T-helper 1 cell (primary cell): ENCODE results near the gene UFD1.

Source experiments
- DNase-seq, 5 donors: peaks; one replicate each; pipeline ENCODE4 v3.0.0-alpha.2; 2012 to 2020

Gene UFD1

GRCh38 chr22:19494676-19495173 is 15.7 kb upstream of the UFD1 start:
- DNase-seq = no peak

DNA sequence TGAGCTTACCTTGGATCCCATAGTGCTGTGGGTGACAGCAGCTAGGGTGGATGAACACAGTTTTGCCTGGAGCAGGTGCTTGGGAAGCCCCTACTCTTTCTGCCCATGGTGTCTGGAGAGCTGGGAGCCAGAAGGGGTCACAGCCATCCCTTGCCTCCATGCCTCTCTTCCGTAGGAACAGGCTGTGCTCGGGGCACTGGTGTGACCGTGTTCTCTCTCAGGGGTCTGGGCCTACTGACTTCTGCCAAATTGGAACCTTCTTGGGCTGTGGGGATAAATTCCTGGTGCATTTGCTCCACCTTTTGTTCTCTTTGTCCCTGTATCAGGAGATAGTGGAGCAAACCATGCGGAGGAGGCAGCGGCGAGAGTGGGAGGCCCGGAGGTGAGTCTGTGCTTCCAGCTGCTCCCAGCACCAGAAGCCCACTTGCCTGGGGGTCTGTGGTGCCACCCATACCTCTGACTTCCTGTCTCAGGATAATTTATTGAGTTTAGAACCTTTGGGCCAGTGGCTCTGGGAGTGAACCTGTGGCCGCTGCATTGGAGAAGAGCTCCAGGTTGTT is 15.1 kb upstream of the UFD1 start:
- DNase-seq = no peak

- no peak for DNase-seq
These were observed 13.6 kb upstream of the UFD1 start for GRCh38 chr22:19492504-19493174.

DNA sequence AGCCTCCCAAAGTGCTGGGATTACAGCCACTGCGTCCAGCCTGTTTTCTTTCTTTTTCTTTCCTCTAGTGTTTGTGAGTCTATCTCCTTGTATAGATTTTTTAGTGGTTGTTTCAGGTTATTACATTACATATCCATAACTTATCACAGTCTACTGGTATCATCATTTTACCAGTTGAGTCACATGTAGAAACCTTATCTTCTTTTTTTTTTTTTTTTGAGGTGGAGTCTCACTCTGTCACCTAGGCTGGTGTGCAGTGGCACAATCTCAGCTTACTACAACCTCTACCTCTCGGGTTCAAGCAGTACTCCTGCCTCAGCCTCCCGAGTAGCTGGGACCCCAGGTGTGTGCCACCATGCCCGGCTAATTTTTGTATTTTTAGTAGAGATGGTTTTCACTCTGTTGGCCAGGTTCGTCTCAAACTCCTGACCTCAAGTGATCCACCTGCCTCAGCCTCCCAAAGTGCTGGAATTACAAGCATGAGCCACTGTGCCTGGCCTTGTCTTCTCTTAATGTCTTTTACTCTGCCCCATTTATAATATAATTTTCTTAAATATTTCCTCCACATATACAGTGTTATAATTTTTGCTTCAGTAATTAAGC is 11.7 kb upstream of the UFD1 start:
- no peak for DNase-seq

- no peak for DNase-seq
These were observed 10.2 kb upstream of the UFD1 start for GRCh38 chr22:19488884-19489843.

DNA sequence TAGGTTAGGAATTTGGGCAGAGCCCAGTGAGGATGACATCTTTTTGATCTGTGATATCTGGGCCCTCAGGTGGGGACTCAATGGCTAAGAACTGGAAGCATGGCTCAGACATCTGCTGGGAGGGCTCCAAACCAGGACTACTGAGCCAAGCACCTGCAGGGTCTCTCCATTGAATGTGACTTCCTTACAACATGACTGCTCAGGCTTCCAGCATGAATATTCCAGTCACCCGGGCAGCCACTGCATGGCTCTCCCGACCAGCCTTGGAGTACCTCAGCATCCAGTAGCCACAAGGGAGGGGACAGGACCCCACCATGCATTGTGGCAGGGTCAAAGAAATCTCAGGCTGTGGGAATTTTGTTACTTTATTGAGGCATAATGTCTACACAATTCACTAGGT is 9.3 kb upstream of the UFD1 start:
- no peak for DNase-seq

DNA sequence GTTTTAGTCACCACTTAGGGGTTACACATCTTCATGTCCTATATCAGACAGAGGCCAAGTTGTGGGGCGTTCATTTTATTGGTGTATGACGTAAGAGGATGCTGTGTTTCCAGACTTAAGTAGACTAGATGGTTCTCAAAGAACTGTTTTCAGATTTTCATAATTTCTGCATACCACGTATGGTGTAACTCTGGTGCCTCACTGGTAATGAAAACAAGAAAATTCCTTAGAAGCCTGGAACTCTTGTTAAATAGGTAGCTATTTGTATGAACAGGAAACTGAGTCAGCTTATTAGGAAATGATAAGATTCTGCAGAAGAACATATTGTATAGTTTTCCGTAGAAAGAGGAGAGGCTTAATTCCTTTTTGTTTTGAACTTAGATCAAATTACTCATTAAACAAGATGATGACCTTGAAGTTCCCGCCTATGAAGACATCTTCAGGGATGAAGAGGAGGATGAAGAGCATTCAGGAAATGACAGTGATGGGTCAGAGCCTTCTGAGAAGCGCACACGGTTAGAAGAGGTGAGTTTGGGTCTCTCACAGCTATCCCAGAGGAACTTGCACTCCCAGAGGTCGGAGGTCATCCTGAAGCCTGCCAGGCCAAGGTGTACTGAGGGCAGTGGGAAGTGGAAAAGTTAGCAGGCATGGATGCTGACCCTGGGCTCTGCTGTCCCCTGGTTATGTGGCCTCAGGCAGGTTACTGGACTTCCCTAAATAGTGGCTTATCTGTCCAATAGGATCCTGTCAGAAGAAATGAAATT is 4.7 kb upstream of the UFD1 start:
- DNase-seq = no peak

- DNase-seq = no peak
These were observed 3.3 kb upstream of the UFD1 start for GRCh38 chr22:19482297-19482696.

- DNase-seq = no peak
These were observed 1.8 kb upstream of the UFD1 start for GRCh38 chr22:19480789-19481188.

DNA sequence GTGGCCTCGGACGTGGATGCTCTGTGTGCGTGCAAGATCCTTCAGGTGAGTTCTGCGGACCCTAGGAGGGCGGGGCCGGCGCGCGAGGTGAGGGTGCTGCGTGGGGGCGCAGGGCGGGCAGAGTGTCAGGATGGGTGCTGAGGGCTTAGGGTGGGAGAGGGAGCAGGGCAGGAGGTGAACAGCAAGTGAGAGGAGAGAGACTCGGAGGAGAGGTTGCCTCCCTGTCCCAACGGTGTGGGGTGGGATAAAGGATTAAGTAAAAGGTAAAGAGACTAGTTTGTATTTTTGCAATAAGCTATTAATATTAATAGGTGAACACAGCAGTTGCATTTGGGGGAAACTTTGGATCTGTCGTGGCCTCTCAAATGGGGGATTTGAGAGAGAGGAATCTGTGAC is 1.2 kb upstream of the UFD1 start:
- no peak for DNase-seq

- peak; percentile 84 to 97 (median 91) for DNase-seq
These were observed 571 bp upstream of the UFD1 start, which contains the start of gene CDC45 for GRCh38 chr22:19479355-19480172. CDC45 (plus strand) TSS chr22:19479920; CDS start chr22:19479969, 49 bp downstream.

DNA sequence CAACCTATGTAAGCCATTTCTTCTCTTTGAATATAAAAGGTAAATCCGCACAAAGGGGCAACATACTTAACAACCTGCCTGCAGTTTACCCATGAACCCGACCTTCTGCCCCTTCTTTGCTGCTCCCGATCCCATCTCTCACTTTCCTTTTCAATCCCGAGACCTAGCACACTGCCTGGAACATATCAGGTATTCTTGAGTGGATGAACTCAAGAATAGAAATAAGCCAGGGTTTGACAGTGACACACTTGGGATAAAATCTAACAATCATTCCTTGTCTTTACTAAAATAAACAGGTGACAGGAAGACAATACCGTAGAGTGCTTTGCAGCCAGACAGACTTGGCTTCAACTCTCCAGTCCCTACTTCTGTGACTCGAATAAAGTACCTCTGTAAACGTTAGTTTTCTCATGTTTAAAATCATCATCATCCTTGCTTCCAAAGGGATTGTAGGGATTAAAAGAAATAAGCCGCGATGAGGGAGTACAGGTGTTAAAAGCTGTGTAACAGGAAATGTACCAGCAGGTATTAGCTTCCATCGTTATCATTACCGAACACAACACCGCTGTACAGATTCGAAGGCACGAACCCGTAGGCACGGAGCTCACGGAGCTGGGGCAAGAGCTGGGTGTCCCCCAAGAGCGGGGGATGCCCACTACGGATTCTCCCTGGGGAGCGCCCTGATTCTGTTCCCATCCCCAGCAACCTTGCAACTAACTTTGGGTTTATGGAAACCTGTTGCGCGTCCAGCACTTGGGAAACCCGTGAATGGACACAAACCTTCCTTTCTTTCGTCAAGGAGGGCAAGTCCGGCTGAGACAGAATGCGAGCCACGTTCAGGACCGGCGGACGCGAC is 720 bp downstream of the UFD1 start:
- DNase-seq = peak in 3 of 5 donors; percentile 9 to 13 (median 11)

DNA sequence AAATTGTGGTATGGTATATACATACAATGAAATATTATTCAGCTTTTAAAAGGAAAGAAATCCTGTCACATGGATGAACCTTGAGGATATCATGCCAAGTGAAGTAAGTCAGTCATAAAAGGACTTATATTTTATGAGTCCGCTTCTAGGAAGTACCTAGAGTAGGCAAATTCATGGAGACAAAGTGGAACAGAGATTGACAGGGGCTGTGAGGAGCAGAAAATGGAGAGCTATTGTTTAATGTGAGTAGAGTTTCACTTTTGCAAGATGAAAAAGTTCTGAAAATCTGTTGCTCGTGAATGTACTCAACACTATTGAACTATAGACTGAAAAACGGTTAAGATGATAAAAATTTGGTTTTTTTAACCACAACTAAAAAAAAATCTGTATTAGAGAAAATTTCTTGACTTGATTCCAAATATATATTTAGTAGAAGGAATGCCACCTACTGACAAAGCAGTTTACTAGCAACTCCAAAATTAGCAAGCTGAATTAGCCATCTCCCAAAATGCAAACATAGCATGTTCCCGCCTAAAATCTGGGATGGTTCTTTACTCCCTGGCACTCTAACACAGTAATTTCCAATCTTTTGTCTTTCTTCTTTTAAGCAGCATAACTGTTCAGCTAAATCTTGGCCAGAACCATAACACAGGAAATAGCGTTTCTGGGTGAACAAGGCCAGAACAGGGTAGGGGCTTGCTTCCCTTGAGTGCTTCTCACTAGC is 1.5 kb downstream of the UFD1 start:
- DNase-seq = peak in 1 of 5 donors; percentile 12

DNA sequence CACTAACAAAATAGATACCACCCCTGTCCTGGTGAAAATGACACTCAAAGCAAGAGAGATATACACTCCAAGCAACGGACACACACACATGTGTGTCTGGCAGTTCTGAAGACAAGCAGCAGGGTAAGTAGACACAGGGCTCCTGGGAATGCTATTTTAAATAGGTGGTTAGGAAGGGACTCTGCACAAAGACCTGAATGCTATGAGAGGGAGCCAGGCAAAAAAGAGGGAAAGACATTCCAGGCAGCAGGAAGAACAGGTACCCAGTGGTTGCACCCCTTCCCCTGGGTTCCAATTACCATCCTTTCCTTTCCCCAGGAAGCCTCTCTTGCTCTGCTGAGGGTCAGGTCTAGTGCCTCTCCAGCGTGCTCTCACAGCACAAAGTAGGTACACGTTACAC is 3.0 kb downstream of the UFD1 start:
- no peak for DNase-seq

DNA sequence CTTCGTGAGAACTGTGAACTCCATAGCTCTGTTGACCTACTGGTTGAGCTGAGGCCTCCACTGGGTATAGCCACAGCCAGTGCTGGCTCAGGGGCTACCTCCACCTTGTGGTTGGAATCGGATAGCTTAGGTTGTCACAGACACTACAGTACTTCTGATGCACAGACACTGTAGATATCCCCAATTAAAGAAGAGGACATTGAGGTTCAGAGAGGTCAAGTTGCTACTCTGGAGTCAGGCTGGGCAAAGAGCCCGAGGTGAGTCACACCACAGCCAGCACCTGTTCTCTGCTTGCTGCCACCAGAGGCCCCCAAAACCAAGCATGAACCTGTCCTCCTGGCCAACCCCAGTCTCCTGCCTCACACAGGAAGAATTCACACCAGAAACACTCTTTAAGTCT is 5.4 kb downstream of the UFD1 start:
- DNase-seq = no peak

GRCh38 chr22:19472233-19472632 is 6.8 kb downstream of the UFD1 start:
- DNase-seq = no peak

GRCh38 chr22:19471572-19471971 is 7.4 kb downstream of the UFD1 start:
- no peak for DNase-seq

DNA sequence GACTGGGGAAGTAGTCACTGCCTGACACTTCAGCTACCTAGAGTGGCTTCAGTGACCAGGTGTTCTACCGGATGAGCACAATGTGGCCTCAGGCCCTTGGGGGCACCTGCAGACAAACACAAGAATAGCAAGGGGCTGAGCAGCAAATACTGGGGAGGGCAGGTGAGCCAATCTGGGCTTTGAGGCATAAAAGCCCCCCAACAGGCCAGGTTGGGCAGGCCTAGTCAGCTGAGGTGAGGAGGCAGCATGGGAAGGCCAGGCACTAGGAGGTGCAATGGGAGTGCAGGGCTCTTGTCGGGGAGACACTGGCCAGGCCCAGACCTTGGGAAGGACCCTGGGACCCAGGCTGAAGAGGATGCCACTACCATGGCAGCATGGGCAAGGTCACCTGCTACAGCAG is 9.0 kb downstream of the UFD1 start:
- no peak for DNase-seq

- no peak for DNase-seq
These were observed 9.6 kb downstream of the UFD1 start for GRCh38 chr22:19469421-19469820.

DNA sequence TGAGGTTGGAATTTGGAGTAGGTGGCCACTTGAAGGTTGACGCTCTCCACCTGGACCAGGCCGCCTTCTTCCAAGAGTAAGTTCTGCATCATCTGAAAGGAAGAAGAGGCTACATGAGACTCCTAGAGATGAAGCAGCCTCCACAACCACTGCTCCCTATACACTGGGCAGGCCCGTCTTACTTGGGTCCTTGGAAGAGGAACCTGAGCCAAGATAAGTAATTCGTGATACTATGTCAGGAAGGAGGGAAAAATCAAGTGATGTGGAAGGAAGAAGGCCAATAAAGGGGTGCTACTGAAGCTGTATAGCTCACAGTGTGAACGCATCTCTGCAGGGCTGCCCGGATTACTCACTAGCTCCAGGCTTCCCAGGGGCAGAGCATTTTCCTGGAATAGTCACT is 11.1 kb downstream of the UFD1 start:
- DNase-seq = no peak
